ENCODE results near the gene ZNG1C.
"Not testable (repeated sequence)": the region's sequence is repeated elsewhere in the genome, so short reads cannot be mapped to it uniquely, and the experiment has no call there.

The ZNG1C gene

DNA sequence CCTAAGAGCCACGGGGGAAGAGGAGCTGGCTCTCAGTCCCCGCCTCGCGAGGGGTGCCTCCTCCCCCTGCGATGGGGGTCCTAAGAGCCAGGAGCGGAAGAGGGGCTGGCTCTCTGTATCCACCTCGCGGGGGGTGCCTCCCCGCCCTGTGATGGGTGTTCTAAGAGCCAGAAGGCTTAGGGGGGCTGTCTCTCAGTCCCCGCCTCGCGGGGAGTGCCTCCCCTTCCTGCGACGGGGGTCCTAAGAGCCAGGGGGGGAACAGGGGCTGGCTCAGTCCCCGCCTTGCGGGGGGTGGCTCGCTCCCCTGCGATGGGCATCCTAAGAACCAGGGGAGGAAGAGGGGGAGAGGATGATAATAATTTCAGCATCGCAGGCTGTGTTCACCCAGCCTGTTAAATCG is 82.7 kb downstream of the ZNG1C start:
- H3K4me1 ChIP-seq (ENCODE audit: insufficient read depth, low read length); H3K36me3 ChIP-seq (ENCODE audit: insufficient read depth, low read length); H3K9me3 ChIP-seq (ENCODE audit: low read length); H3K4me3 ChIP-seq (ENCODE audit: low read length); H3K27me3 ChIP-seq (ENCODE audit: insufficient read depth, low read length); H2AFZ ChIP-seq (ENCODE audit: low read depth, low read length): not testable (repeated sequence)

GRCh38 chr9:68329106-68329505 is 87.3 kb downstream of the ZNG1C start:
- H2AFZ ChIP-seq (ENCODE audit: low read depth, low read length); H3K4me3 ChIP-seq (ENCODE audit: low read length); H3K9me3 ChIP-seq (ENCODE audit: low read length); H3K27me3 ChIP-seq (ENCODE audit: insufficient read depth, low read length); H3K36me3 ChIP-seq (ENCODE audit: insufficient read depth, low read length); H3K4me1 ChIP-seq (ENCODE audit: insufficient read depth, low read length): not testable (repeated sequence)

DNA sequence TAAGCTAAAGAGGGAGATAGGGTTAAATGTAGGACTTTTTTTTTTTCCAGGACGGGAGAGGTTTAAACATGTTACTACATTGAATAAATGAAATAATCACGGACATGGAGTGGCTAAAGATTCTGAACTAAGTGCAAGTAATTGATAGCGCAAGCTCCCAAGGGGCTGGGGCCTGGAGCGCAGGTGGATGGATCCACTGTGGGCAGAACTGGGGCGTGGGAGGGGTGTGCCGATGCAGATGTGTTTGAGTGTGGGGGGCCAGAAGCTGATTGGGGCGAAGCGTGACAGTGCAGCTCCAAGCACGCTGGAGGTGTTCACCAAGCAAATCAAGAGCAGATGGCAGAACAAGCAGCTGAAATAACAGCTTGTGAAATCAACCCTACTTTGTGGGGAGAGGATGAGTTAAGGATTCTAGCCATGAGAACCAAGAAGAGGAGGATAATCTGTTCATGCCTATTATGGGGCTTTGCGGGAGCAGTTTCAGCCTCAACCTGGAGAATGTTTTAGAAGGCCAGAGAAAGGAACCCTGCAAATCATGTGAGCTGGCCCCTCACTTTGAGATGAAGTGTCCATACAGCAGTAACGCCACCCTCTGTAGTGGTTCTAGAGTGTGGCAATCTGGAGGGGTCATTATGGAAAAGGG is 88.9 kb downstream of the ZNG1C start:
- not testable (repeated sequence) for H2AFZ ChIP-seq (ENCODE audit: low read depth, low read length); H3K4me3 ChIP-seq (ENCODE audit: low read length); H3K36me3 ChIP-seq (ENCODE audit: insufficient read depth, low read length)

GRCh38 chr9:68332122-68332521 is 90.3 kb downstream of the ZNG1C start:
- H3K4me1 ChIP-seq (ENCODE audit: insufficient read depth, low read length); H3K9me3 ChIP-seq (ENCODE audit: low read length); H3K36me3 ChIP-seq (ENCODE audit: insufficient read depth, low read length); H2AFZ ChIP-seq (ENCODE audit: low read depth, low read length); H3K4me3 ChIP-seq (ENCODE audit: low read length); H3K27me3 ChIP-seq (ENCODE audit: insufficient read depth, low read length): not testable (repeated sequence)

More for the DNA sequence above, 88.9 kb downstream of the ZNG1C start:
- not testable (repeated sequence) for H3K4me1 ChIP-seq (ENCODE audit: insufficient read depth, low read length); H3K27me3 ChIP-seq (ENCODE audit: insufficient read depth, low read length); H3K9me3 ChIP-seq (ENCODE audit: low read length)

- not testable (repeated sequence) for H3K9me3 ChIP-seq (ENCODE audit: low read length); H3K27me3 ChIP-seq (ENCODE audit: insufficient read depth, low read length); H3K4me3 ChIP-seq (ENCODE audit: low read length); H3K36me3 ChIP-seq (ENCODE audit: insufficient read depth, low read length); H3K4me1 ChIP-seq (ENCODE audit: insufficient read depth, low read length); H2AFZ ChIP-seq (ENCODE audit: low read depth, low read length)
These were observed 94.2 kb downstream of the ZNG1C start for GRCh38 chr9:68335935-68336334.

- H3K4me3 ChIP-seq (ENCODE audit: low read length); H2AFZ ChIP-seq (ENCODE audit: low read depth, low read length); H3K9me3 ChIP-seq (ENCODE audit: low read length); H3K4me1 ChIP-seq (ENCODE audit: insufficient read depth, low read length); H3K27me3 ChIP-seq (ENCODE audit: insufficient read depth, low read length); H3K36me3 ChIP-seq (ENCODE audit: insufficient read depth, low read length): not testable (repeated sequence)
These were observed 95.0 kb downstream of the ZNG1C start for GRCh38 chr9:68336639-68337339.

- H3K36me3 ChIP-seq (ENCODE audit: insufficient read depth, low read length); H3K4me1 ChIP-seq (ENCODE audit: insufficient read depth, low read length); H3K9me3 ChIP-seq (ENCODE audit: low read length); H2AFZ ChIP-seq (ENCODE audit: low read depth, low read length); H3K27me3 ChIP-seq (ENCODE audit: insufficient read depth, low read length); H3K4me3 ChIP-seq (ENCODE audit: low read length): not testable (repeated sequence)
These were observed 96.2 kb downstream of the ZNG1C start for GRCh38 chr9:68338000-68338399.

DNA sequence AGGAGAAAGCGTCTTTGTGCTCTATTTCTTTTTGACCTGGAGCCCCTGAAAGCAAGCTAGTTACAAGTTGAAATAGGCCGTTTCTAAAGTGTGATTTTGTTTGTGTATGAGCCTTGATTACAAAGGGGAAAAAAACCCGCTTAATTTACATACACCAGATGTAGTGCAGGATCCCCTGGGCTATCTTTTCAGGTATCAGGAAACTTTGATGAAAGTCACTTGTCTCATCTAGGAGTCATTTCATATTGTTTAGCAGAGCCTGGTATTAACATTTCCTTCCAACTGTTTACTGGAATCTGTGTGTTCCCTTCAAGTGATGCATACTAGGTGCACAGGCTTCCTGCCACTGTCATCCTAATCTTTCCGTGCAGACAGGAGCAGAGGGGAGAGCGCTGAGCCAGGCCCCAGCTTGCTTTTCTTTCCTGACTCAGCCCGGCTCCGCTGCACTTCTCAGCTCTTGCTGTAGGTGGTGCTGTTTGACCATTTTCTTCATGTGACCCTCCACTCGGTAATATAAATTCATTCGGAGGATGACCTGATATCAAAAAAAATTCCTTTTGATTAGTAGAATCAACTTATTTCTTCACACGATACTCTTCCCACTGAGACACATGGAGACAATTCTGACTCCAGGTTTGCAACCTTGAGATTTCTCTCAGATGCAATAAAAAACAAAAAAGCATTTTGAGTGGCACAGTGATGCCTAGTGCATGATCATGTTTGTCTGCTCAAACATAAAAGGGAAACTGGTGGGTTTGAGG is 100.7 kb downstream of the ZNG1C start:
- not testable (repeated sequence) for H3K9me3 ChIP-seq (ENCODE audit: low read length); H2AFZ ChIP-seq (ENCODE audit: low read depth, low read length); H3K4me3 ChIP-seq (ENCODE audit: low read length); H3K4me1 ChIP-seq (ENCODE audit: insufficient read depth, low read length); H3K27me3 ChIP-seq (ENCODE audit: insufficient read depth, low read length); H3K36me3 ChIP-seq (ENCODE audit: insufficient read depth, low read length)

DNA sequence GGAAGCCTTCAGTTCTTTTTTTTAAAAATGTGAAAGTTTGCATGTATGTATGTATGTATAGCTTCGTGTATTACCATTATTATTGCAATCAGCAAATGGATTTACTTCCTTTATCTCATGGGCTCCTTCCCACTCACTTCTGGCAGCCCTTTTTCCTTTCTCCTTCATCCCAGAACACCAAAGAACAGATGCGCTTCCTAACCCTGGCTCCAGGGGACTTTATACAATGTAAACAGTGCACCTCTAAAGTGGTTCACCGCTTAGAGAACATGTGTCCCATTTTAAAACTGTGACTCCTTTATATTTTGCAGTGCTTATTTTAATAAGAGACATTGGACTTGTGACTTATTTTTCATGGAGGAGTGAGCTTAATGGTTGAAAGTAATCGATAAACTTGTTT is 101.5 kb downstream of the ZNG1C start:
- H3K27me3 ChIP-seq (ENCODE audit: insufficient read depth, low read length); H3K9me3 ChIP-seq (ENCODE audit: low read length); H3K4me1 ChIP-seq (ENCODE audit: insufficient read depth, low read length); H3K36me3 ChIP-seq (ENCODE audit: insufficient read depth, low read length); H3K4me3 ChIP-seq (ENCODE audit: low read length); H2AFZ ChIP-seq (ENCODE audit: low read depth, low read length): not testable (repeated sequence)

- H3K4me1 ChIP-seq (ENCODE audit: insufficient read depth, low read length); H3K4me3 ChIP-seq (ENCODE audit: low read length); H3K9me3 ChIP-seq (ENCODE audit: low read length); H3K27me3 ChIP-seq (ENCODE audit: insufficient read depth, low read length); H3K36me3 ChIP-seq (ENCODE audit: insufficient read depth, low read length); H2AFZ ChIP-seq (ENCODE audit: low read depth, low read length): not testable (repeated sequence)
These were observed 102.2 kb downstream of the ZNG1C start for GRCh38 chr9:68343992-68344391.
